Activated CD4-positive, CD25-positive, alpha-beta regulatory T cell treated with anti-CD3 and anti-CD28 coated beads, Interleukin-2, amount 50 U/mL, for 16 hours (primary cell): Measurements from ENCODE around the gene NDUFA8.
"Not testable (repeated sequence)": the region's sequence is repeated elsewhere in the genome, so short reads cannot be mapped to it uniquely, and the experiment has no call there.

ENCODE experiments used
- DNase-seq: peaks from one replicate; pipeline ENCODE4 v3.0.0-alpha.2; 2020; ENCODE audit warnings: low read depth, low spot score

The NDUFA8 gene

DNA sequence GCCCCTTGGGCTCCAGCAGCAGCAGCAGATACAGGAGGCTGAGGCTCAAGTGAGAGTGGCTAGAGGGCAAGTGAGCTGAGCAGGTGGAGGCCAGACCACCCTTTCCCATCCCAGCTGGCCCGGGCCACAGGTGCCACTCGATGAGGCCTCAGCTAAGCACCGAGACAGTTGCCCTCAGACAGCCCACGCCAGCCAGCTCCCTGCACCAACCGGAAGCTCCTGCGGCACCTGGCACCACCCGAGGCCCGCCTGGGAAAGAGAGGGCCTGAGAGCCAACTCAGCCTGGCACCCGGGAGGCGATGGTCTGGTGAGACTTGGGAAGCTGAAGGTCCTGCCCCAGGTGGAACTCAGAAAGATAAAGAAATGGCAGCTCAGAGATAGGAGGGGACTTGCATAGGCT is 38.2 kb downstream of the NDUFA8 start:
- DNase-seq: no peak

DNA sequence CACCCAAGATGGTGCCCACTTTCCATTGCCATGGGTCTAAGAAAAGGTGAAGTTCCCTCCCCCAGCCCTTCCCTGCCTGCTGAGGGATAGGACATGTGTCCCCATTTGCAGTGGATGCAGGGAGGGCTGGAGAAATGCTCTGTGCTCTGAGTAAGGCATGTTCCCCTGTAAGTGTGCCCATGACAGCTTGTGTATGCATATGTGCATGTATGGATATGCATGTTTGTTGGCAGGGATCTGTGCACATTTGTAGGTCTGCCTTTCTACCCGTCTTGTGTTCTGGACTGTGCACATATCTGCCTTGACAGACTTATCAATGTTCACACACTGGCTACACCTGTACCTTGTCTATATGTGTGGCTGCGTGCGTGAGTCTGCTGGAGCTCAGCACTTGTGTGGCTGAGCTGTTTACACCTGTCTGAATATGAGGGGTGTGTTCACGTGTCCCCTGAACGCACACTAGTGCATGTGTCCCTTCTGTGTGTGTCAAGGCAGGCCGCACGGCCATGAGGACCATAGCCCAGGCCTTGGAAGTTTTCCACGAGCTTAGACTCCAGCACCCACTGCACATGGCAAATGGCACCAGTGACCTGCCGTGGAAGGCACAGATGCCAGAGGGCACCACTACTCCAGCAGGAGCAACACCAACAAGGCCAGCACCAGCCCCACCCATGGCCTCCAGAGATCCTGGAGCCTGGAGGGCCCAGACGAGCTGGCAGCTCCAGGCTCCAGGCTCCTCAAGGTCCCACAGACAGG is 39.1 kb downstream of the NDUFA8 start:
- DNase-seq: no peak

DNA sequence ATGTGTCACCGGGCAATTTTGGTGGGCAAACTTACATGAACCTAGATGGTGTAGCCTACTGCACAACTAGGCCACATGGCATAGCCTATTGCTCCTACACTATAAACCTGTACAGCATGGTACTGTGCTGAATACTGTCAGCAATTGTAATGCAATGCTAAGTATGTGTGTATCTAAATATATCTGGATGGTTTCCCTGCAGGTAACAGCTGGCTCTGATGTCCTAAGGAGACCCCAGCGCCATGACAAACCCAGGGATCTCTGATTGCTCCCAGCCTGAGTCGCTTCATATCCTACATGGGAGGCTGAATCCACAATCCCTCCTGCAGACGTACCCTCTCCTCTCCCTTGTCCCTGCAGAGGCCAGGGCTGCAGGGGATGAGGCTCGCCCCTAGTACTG is 39.9 kb downstream of the NDUFA8 start:
- no peak for DNase-seq

DNA sequence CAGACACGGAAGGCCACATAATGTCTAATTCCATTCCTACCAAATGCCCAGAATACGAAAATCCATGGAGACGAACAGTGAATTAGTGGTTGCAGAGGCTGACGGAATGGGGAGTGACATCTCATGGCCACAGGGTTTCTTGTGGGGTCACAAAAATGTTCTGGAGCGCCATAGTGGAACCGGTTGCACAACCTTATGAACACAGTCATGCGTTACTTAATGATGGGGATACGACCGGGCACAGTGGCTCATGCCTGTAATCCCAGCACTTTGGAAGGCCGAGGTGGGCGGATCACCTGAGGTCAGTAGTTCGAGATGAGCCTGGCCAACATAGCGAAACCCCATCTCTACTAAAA is 40.4 kb downstream of the NDUFA8 start:
- no peak for DNase-seq

DNA sequence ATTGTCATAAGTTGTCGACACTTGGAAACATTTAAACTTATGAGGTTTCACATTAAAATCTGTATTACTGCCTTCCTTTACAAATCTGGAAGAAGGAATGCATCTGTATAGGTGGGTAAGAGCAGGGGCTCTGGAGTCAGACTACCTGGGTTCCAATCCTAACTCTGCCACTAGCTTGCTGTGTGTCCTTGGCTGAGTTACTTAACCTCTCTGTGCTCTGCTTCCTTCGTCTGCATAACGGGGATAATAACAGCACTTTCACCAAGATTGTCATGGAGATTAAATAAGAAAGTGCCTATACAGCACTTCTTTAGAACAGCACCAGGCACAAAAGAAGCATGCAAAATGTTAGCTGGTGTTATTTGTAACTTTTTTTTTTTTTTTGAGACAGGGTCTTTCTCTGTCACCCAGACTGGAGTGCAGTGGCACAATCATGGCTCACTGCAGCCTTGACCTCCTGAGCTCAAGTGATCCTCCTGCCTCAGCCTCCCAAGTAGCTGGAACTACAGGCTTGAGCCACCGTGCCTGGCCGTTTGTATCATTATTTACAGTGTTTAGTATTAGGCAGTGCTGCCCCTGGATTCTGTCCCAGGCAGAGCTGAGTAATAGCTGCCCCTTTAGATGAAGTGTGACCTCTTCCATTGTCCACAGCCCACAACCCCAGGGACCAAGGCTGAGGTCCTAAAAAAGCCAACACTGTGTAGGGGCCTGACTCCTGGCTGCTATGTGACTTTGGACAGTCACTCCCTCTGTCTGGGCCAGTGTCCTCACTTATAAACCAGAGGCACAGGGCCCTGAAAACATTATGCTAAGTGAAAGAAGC is 41.0 kb downstream of the NDUFA8 start:
- DNase-seq: no peak

DNA sequence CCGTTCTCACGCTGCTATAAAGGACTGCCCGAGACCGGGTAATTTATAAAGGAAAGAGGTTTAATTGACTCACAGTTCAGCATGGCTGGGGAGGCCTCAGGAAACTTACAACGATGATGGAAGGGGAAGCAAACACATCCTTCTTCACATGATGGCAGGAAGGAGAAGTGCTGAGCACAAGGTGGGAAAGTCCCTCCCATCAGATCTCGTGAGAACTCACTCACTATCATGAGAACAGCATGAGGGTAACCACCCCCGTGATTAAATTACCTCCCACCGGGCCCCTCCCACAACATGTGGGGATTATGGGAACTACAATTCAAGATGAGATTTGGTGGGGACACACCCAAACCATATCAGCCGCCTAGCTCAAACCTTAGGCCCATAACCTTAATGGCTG is 42.3 kb downstream of the NDUFA8 start:
- not testable (repeated sequence) for DNase-seq

DNA sequence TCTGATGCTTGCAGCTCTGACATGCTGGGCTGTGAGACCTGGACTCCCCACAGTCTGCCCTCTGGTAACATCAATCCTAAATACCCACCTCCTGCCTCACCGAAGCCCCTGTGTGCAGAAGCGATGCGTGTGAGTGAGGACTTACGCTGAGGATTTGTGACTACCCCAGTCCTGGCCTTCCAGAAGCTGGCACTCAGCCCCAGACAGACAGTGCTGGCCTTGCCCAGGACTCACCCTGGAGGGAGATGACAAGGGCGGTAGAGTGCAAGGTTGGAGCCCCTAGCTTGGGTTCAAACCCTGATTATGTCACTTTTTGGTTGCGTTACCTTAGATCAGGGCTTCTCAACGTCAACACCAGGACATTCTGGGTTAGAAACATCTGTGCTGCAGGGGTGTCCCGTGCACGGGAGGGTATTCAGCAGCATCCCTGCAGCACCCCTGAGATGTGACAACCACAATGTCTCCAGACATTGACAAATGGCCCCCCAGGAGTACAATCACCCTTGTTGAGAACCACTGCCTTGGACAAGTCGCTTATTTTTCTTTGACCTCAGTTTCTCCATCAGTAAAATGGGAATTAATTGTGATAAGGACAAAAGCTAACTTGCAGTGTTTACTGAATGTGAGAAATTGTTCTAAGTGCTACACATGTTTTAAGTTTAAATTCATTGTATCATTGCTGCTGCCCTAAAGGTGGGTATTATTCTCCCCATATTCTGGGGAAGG is 43.0 kb downstream of the NDUFA8 start:
- DNase-seq: no peak

DNA sequence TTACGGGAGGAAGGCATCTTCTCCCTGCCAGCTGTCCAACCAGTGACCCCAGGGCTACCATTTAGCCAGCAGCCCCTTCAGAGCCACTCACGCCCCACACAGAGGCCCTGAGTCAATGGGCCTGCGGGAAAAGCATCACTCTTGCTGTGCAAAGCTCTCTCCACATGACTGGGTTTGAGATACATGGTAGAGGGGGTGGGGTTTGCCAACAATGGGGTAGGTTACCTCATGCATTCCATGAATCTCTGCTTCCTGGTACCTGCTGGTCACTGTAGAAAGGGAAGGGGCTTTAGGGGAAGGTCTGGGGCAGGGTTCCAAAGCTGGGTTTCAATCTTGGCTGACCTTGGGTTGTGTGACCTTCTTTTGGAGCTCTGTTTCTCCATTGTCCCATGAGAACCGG is 43.5 kb downstream of the NDUFA8 start:
- no peak for DNase-seq

DNA sequence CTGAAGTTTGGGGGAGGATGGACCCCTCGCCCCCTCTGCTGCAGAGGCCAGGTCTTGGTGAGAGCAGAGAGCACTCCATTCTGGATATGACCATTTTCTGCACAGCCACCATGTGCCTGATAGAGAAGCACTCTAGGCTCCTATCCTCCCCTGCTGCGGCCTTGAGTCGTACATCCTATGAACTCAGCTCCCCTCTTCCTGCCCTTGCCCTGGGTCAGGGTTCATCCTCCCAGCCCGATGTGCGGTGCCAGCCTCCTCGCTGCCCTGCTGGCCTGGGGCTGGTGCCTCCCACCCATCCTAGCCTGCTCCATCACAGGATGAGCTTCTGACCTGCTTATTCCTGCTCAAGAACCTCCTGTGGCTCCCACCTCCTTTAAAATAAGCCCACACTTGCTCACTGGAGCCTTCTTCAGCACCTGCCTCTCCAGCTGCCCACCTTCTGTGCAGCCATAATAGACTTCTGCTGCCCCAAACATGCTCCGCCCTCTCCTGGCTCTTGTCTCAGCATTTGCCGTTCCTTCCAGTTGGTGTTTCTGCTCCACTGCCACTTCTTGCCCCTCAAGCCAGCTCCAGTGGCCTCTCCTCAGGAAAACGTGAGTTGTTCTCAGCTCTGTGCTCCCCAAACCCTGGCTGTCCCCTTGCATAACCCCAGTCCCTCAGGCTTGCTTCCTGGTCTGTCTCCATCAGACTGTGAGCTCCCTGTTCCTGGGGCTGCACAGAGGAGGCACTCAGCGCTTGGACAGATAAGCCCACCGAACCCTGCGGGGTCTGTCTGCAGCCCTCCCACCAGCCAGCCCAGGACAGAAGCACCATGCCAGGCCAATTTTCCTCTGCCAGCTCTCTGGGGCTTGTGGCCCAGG is 44.2 kb downstream of the NDUFA8 start:
- DNase-seq: no peak

DNA sequence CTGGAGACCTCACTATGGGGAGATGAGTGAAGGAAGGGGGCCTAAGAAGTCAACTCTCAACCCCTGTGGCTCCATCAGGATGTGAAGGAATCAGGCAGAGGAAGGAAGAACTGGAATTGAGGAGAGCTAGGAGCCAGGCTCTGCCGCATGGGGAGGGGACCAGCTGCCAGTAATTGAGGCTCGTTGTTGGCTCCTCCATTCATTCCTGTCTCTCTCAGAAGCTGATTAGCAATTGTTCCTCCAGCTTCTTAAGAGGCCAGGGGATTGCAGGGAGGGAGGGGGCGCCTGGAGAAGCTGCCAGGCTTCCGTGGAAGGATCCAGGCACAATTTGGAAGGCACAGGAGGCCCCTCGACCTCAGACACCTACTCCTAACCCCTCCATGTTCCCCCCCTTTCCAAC is 46.0 kb downstream of the NDUFA8 start:
- DNase-seq: no peak

DNA sequence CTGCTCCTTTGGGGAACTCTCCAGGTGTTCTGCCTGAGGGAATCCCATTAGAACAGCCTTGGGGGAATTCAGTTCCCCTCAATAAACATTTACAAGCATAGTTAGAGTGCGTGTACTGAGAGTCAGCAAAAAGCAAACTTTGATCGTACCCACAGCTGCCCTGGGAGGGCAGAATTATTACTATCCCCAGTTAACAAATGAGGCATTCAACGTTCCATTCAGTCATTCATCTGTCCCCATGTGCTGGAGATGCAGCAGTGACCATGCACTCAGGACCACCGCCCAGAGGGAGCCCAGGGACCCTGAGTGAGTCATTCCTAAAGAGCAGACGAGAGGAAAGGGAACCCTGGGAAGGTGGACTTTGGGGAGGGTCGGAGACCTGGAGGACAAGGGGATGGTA is 47.3 kb downstream of the NDUFA8 start:
- DNase-seq: no peak

DNA sequence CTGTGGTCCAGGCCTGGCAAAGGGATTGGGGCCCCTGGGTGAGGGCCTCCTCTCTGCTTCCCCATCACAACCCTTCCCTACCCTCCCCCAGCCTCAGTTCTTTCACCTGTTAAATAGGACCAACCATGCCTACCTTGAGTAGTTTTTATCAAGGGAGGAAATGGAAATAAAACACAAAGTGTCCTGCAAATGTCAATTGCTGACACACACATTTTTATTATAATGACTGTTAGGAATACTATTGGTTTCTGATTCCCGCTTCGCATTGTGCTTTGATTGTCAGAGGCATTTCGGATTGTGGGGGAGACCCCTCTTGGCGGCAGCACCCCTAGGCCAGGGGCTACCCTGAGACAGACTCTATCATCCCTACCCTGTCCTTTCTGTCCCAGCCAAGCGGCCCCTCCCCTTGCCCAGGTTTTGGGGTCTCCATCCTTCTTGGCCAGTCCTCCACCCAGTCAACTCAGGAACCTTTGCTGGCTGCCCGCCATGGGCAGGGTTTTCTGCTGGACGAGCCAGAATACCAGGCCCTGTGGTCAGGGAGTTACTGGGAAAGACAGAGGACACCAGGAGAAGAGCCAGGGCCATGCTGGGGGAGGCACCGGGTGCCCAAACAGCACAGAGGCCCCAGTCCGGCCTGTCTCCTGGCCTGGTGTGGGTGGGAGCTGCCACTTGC is 48.0 kb downstream of the NDUFA8 start:
- no peak for DNase-seq

DNA sequence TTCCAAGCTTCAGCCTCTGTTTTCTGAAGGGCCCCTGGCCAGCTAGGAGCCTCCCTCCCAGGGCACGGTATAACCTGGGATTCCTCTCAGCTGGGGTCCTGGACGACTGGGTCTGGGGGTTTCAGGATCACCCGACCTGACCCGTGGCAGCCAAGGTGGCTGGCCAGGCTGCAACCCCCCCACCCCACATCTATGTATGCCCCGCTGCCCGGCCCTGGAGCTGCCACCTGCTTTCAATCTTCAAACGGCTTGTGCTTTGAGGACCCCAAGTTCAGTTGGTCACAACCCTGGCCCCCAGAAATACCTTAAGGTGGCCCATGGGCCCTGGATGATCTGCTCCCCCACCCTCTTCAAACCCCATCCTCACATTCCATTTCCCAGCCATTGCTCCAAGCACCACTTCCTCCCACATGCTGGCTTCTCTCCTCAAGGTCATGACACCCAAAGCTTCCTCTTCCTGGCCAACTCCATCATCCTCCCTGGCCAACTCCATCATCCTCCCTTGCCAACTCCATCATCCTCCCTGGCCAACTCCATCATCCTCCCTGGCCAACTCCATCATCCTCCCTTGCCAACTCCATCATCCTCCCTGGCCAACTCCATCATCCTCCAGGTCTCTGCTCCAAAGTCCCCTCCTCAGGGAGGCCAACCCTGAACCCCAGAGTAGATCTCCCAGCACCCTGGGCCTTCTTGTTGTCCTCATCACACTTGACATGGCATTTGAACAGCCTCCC is 49.3 kb downstream of the NDUFA8 start:
- no peak for DNase-seq

DNA sequence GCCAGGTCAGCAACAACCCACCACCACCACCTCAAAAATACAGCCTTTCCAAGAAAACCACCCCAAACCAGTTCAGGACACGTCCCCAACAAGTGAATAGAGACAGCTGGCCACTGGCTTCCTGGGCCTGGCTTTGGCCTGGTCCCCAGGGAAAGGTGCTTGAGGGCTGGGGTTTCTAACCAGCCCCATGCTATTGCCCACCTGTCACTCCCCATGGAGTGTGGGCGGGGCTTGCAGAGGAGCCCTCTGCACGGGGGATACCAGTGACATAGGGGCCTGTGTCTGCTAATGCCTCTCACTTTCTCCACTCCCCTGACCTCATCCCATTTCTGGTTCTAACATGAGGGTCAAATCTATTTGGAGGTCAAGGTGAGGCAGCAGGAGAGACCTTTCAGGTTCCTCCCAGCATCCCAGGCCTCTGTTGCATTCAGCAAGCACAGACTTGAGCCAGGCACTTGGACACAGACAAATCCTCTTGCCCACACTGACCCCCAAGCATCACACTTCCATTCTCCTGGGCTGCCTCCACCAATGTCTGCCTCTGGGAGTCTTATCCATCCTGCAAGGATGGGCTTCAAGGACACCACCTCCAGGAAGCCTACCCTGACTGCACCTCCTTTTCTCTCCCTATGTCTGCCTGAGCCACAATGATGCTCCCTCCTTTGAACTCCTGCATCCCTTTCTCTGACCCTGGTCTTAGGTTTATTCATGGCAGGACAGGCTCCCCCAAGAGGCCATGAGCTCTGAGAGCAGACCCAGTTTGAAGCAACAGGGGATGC is 50.4 kb downstream of the NDUFA8 start:
- DNase-seq: no peak

DNA sequence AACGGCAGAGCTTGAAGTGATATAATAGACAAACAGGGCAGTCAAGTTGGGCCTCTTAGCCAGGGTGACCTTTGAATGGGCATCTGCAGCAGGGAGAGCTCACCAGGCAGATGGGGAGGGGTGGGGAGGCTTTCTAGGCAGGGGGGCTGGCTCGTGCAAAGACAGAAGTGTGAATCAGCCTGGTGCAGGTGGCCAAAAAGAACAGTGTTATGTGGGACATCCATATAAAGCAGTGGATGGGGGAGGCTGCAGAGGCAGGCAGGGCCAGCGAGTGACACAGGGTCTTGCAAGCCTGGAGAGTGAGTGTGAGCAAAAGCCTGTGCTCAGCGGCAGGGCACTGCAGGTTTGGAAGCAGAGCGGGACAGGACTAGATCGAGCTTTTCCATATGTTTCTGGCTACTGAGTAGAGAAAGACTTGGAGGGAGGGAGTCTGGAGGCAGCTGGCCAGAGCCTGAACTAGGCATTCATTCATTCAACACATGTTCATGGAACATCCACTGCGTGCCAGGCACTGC is 52.2 kb downstream of the NDUFA8 start:
- no peak for DNase-seq

DNA sequence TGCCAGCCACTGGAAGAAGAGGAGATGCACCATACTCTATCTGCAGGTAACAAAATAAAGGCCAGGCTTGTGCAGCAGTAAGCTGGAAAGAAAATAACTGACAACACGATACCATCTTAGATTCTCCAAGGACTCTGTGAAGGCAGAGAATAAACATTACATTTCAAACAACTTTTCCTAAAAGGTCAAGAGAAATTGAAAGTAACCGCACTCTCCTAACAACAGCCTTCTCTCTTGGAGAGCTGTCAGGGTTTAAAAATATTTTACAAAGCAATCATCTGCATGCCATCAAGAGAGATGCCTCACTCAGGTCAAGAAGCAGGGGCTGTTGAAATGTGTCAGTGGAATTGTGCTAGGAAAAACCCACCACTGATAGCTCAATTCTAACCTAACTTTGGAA is 53.0 kb downstream of the NDUFA8 start:
- no peak for DNase-seq

DNA sequence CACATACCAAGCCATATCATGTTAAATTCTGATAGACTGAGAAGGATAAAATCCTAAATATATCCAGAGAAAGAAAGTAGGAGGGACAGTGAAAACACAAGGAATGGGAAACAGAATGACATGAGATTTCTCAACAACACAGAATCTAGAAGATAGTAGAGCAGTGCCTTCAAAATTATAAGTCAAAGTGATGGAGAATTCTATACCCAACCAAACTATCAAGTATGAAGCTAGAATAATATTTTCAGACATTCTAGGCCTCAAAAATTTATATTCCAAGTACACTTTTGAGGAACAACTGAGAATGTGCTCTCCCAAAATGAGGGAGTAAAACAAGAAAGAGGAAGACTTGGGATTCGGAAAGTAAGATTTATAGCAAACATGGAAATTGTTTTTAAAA is 55.6 kb downstream of the NDUFA8 start:
- DNase-seq: no peak

DNA sequence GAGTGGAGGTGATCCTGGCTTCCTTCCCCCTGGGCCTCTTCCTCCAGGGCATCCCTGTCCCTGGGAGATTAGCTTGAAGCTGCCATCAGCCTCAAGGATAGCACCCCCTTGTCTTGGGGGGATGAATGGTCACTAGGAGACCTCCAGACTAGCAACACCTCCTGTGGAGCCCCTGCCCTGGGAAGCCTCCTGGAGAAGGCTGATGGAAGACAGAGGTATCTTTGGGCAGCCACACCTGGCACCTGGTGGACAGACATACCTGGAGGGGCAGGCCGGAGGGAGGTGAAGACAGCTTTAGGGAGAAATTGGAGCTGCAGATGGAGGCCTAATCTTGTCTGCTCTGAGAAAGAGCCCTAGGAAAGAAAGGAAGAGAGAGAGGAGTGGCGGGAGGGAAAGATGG is 57.4 kb downstream of the NDUFA8 start:
- DNase-seq: no peak

DNA sequence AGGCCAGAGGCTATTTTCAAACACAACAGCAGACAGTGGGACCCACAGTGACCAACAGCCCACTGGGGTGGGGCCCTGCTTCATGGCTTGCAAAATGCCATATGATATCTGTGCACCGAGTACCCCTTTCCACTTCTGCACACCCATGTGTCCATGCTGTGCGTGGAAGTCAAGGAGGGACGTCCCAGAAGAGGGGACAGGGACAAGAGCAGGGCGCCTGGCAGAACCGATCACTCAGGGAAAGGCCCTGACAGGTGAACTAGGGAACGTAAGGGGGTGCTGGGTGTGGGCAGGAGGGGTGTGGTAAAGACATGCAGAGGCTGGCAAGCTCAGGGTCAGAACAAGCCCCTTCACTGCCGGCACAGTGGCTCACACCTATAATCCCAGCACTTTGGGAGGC is 58.8 kb downstream of the NDUFA8 start:
- DNase-seq: no peak
